GM06990 (cell line): ENCODE data around the gene PRIMA1.

ENCODE experiments used
- DNase-seq: peaks from one replicate; pipeline ENCODE4 v3.0.0-alpha.2; 2011; ENCODE audit not compliant: insufficient read length; ENCODE audit errors: extremely low read depth
- H3K27me3 ChIP-seq: replicated peaks from 2 replicates; pipeline ENCODE4 v1.6.0; 2011; ENCODE audit warnings: low read length; ENCODE audit not compliant: control insufficient read depth, insufficient read depth
- H3K36me3 ChIP-seq: 2 replicates; pipeline ENCODE4 v1.5.1; 2011; ENCODE audit warnings: low read length; ENCODE audit not compliant: control insufficient read depth, insufficient read depth
- H3K4me3 ChIP-seq: replicated peaks from 2 replicates; pipeline ENCODE4 v1.5.1; 2011; ENCODE audit warnings: low read depth, mild to moderate bottlenecking, control low read depth, low read length
- CTCF ChIP-seq: IDR thresholded peaks from 2 replicates; pipeline ENCODE4 v1.5.1; 2011; ENCODE audit warnings: low read length, control low read depth, mild to moderate bottlenecking, inconsistent platforms; ENCODE audit not compliant: insufficient read depth, poor library complexity, severe bottlenecking

Gene PRIMA1

DNA sequence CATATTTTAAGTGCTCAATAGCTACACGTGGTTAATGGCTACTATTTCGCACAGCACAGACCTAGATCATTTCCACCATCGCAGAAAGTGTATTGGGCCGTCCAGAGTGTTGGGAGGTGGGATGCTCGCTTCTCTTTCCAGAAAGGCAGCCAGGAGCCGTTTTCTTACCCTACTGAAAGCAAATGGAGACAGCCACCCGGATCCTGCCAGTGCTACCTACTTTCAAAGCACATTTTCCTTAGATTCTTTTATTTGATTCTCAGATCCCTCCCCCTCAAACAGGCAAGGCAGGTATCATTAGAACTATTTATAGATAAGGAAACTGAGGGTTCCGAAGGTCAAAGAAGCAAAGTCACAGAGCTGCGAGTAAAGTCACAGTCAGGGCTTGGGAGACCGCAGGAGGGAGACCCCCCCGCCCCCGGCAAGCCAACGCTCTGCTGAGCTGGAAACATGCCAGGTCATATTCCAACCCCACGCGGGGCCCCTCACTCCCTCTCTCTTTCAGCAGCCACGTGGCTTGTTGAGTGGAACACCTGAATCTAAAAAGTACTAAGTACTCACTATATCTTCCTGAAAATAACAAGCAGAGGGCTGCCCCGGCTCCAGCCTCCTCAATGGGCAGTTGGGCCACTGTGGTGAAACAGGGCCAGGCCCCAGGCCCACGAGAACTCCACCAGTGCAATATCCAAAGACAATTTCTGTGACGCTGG lies 36.2 kb downstream of the PRIMA1 start:
- TF ChIP-seq CTCF = no peak
- Histone ChIP-seq H3K4me3 (no peak overlapping the region), H3K27me3 (no peaks in the 10 kb centered on the region; the same call in 1 of the 2 replicates), H3K36me3 (no peaks in the 10 kb centered on the region)
- DNase-seq = no peak

DNA sequence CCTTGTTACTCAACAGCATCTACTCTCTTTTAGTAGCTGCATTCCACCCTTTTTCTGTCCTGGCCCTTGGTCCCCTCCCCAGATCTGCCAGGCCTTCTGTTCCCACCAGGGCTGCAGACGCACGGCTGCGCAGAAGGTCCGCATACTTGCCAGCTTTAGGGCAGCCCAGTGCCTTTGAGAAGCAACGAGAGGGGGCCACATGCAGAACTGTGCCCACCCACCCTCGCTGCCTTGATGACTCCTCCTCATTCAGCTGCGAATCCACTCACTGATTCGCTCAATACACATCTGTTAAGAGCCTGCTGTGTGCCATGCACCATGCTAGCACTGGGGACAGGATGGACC lies 39.2 kb downstream of the PRIMA1 start:
- no peak for TF ChIP-seq CTCF
- Histone ChIP-seq H3K27me3 (no peaks in the 10 kb centered on the region; the same call in 1 of the 2 replicates), H3K36me3 (no peaks in the 10 kb centered on the region), H3K4me3 (no peak overlapping the region)
- DNase-seq = no peak

GRCh38 chr14:93748208-93749075 lies 39.8 kb downstream of the PRIMA1 start:
- no peak for DNase-seq
- TF ChIP-seq CTCF = no peak
- Histone ChIP-seq H3K36me3 (no peaks in the 10 kb centered on the region), H3K27me3 (no peaks in the 10 kb centered on the region; the same call in 1 of the 2 replicates), H3K4me3 (no peak overlapping the region)

GRCh38 chr14:93747560-93747959 lies 40.7 kb downstream of the PRIMA1 start:
- DNase-seq = no peak
- Histone ChIP-seq H3K27me3 (no peaks in the 10 kb centered on the region), H3K36me3 (no peaks in the 10 kb centered on the region), H3K4me3 (no peak overlapping the region)
- TF ChIP-seq CTCF = no peak

DNA sequence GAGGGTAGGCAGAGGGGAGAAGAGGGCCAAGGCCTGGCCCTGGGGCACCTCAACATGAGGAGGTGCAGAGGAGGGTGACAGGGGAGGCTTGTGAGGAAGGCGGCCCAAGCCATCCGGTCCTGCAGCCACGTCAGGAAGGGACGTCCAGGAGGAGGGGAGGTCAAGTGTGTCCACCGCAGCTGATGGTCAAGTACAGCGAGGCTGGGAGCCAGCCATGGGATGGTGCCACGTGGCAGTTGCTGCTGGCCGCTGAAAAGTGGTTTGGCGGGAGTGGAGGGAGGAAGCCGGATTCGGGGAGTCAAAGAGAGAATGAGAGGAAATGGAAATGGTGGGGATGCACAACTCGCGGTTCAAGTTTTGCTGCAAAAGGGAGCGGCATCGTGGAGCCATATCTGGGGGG lies 41.2 kb downstream of the PRIMA1 start:
- Histone ChIP-seq H3K27me3 (no peaks in the 10 kb centered on the region), H3K4me3 (no peak overlapping the region), H3K36me3 (no peaks in the 10 kb centered on the region)
- no peak for TF ChIP-seq CTCF
- DNase-seq = no peak
